Activated T-helper 17 cell treated with anti-CD3 and anti-CD28 coated beads, Interleukin-2, amount 50 U/mL, for 72 hours (primary cell): ENCODE data around the gene XG. TPM values are rescaled to one million over a fixed set of nuclear protein-coding genes. Genes with fewer than 3 reads are reported as not detected.
"Not testable (repeated sequence)": the region's sequence is repeated elsewhere in the genome, so short reads cannot be mapped to it uniquely, and the experiment has no call there.

ENCODE experiments used
- ATAC-seq: fragments of 150-1000 bp; cut with Tn5 transposase; replicated peaks from 2 replicates; pipeline ENCODE4 v1.10.0; 2021; ENCODE audit warnings: mild to moderate bottlenecking, moderate library complexity
- H3K27ac Mint-ChIP-seq: one replicate; pipeline ENCODE4 v1.8.0; 2022; ENCODE audit warnings: mixed read lengths
- H3K27me3 Mint-ChIP-seq: one replicate; pipeline ENCODE4 v1.8.0; 2022; ENCODE audit warnings: mixed read lengths
- H3K36me3 Mint-ChIP-seq: one replicate; pipeline ENCODE4 v1.8.0; 2022; ENCODE audit warnings: low read depth, mild to moderate bottlenecking, mixed read lengths
- H3K4me1 Mint-ChIP-seq: one replicate; pipeline ENCODE4 v1.8.0; 2022; ENCODE audit warnings: mixed read lengths
- H3K4me3 Mint-ChIP-seq: one replicate; pipeline ENCODE4 v1.8.0; 2022; ENCODE audit warnings: mild to moderate bottlenecking, mixed read lengths
- H3K9me3 Mint-ChIP-seq: one replicate; pipeline ENCODE4 v1.8.0; 2022; ENCODE audit warnings: mixed read lengths
- total RNA-seq, 2 donors: library from RNA; stranded (reverse); gene quantifications; one replicate each; pipeline ENCODE4 v1.2.3, GENCODE V29; 2022

The XG gene
- total RNA-seq, 2 donors from 2014 or later, result 0.34 TPM; not detected in 1

DNA sequence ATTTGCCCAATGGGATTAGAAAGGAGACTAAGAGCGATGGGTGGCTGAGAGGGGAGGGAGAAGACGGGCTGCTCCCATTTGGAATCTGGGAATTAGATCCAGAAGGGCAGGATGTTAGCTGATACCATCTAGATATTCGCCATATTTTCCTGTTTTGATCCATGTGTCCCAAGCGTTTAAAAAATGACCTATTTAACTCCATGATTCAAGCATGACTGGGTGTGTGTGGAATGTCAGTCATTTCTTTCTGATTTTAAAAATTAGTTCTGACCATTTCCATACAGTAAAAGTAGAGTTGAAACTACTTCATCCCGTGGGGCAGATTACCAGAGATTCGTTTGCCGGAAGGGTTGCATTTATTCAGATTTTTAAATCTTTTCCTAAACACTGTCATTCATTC, 601 bp downstream of the XG start:
- not testable (repeated sequence) for H3K36me3 Mint-ChIP-seq, H3K9me3 Mint-ChIP-seq, H3K4me1 Mint-ChIP-seq, H3K4me3 Mint-ChIP-seq, H3K27me3 Mint-ChIP-seq, ATAC-seq, H3K27ac Mint-ChIP-seq

- not testable (repeated sequence) for H3K4me3 Mint-ChIP-seq, ATAC-seq, H3K27ac Mint-ChIP-seq, H3K36me3 Mint-ChIP-seq, H3K9me3 Mint-ChIP-seq, H3K4me1 Mint-ChIP-seq
- peaks cover 14% of the 10 kb centered on the region for H3K27me3 Mint-ChIP-seq
Measured at GRCh38 chrX:2755163-2755715, 3.4 kb downstream of the XG start.

GRCh38 chrX:2756548-2756947, 4.7 kb downstream of the XG start:
- H3K4me1 Mint-ChIP-seq, result no peaks in the 10 kb centered on the region
- no peak for ATAC-seq

DNA sequence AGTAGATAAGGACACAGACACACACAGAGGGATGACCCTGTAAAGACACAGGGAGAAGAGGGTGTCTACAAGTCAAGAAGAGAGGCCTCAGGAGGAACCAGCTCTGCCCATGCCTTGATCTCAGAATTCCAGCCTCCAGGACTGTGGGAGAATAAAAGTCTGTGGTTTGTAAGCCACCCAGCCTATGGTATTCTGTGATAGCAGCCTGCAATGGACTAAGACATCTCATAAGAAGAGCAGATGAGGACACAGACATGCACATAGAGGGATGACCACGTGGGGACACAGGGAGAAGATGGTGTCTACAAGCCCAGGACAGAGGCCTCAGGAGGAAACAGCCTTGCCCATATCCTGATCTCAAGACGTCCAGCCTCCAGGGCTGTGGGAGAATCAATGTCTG, 9.4 kb downstream of the XG start:
- Mint-ChIP-seq H3K27ac (no peak overlapping the region), H3K4me1 (no peaks in the 10 kb centered on the region), H3K4me3 (no peak overlapping the region), H3K9me3 (no peaks in the 10 kb centered on the region), H3K36me3 (no peaks in the 10 kb centered on the region), H3K27me3 (peaks cover 14% of the 10 kb centered on the region)
- no peak for ATAC-seq

More at GRCh38 chrX:2756548-2756947, 4.7 kb downstream of the XG start:
- Mint-ChIP-seq H3K9me3 (no peaks in the 10 kb centered on the region), H3K27me3 (peaks cover 14% of the 10 kb centered on the region), H3K27ac (no peak overlapping the region), H3K36me3 (no peaks in the 10 kb centered on the region), H3K4me3 (no peak overlapping the region)

DNA sequence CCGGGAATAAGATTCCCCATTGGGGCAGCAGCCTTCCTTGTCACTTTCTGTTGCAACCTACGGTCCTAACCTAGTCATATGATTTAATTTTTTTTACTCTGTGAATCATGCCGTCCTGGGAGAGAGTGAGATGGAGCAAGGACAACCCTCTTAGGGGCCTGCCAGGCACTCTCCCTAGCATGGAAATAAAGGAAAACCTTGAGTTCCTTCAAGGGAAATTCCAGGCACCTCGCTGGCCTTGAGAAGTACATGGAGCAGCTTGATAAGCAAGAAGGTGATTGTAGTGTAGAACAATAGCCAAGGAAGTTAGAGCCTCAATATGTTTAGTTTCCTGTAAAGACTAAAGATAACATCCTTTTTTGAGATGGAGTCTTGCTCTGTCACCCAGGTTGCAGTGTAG, 10.8 kb downstream of the XG start:
- not testable (repeated sequence) for H3K9me3 Mint-ChIP-seq, ATAC-seq, H3K27me3 Mint-ChIP-seq, H3K27ac Mint-ChIP-seq, H3K4me1 Mint-ChIP-seq, H3K36me3 Mint-ChIP-seq, H3K4me3 Mint-ChIP-seq

- H3K4me1 Mint-ChIP-seq, H3K9me3 Mint-ChIP-seq, H3K36me3 Mint-ChIP-seq, H3K27ac Mint-ChIP-seq, ATAC-seq, H3K4me3 Mint-ChIP-seq: not testable (repeated sequence)
- H3K27me3 Mint-ChIP-seq, result peaks cover 12% of the 10 kb centered on the region
Measured at GRCh38 chrX:2764766-2765548, 13.1 kb downstream of the XG start.

DNA sequence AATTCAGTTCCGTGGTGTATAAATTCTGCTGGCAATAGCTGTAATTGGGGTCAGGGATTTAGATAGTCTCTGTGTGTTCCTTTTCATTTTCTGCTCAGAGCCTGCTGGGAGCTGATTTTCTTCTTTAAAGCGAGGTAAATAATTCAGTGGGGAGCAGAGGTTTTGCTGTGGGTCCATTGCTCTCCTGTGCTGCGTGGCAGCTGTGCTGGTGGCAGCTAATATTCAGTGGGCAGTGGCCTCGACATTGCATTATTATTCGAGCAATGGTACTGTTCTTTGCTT, 13.7 kb downstream of the XG start:
- Mint-ChIP-seq H3K27me3 (peaks cover 16% of the 10 kb centered on the region), H3K4me3 (no peak overlapping the region), H3K27ac (no peak overlapping the region), H3K36me3 (no peaks in the 10 kb centered on the region), H3K9me3 (peaks cover 3% of the 10 kb centered on the region), H3K4me1 (no peaks in the 10 kb centered on the region)
- no peak for ATAC-seq

DNA sequence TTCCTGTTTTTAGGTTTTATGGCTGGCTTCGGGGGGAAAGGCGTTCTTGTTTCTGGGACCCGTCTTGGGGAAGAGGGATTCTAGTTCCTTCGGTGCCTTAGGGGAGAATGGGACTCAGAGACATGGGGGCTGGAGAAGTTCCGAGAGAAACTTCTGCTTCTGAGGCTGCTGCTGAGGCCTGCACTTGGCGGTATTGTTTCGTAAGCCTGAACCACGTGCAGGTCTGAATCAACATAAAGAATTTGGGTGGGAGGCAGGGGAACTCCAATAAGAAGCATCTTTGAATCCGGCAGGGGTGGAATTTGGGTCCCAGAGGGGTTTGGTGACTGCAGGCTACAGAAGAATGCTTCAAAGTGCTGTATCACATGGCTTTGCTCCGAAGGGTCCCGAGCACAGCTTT, 15.1 kb downstream of the XG start:
- ATAC-seq, result no peak
- no peak overlapping the region for H3K27ac Mint-ChIP-seq
- H3K4me1 Mint-ChIP-seq, result no peaks in the 10 kb centered on the region
- peaks cover 7% of the 10 kb centered on the region for H3K9me3 Mint-ChIP-seq
- H3K4me3 Mint-ChIP-seq, result no peak overlapping the region
- peaks cover 26% of the 10 kb centered on the region for H3K27me3 Mint-ChIP-seq
- H3K36me3 Mint-ChIP-seq, result no peaks in the 10 kb centered on the region

- ATAC-seq, result no peak
- peaks cover 26% of the 10 kb centered on the region for H3K27me3 Mint-ChIP-seq
- H3K4me3 Mint-ChIP-seq, result no peak overlapping the region
- H3K27ac Mint-ChIP-seq, result no peak overlapping the region
- peaks cover 7% of the 10 kb centered on the region for H3K9me3 Mint-ChIP-seq
- H3K36me3 Mint-ChIP-seq, result no peaks in the 10 kb centered on the region
- H3K4me1 Mint-ChIP-seq, result no peaks in the 10 kb centered on the region
Measured at GRCh38 chrX:2767631-2768455, 16.0 kb downstream of the XG start.

DNA sequence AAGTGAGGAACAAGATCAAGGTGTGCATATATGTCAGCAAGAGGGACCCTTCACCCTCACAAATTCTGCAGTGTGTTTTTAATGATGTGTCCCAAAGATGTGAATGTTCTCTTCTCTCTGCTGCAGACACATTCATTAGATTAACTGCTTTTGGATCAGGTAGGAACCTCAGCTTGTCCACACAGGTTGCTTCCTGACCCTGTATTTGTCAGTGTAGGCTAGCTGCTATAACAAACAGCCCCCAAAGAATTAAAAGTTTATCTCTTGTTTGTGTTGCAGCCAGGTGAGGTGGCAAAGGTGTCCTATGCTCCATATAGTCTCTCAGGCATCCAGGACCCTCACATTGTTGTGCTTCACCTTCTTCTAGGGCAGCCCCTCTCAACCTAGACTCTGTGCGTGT, 17.8 kb downstream of the XG start:
- peaks cover 31% of the 10 kb centered on the region for H3K27me3 Mint-ChIP-seq
- no peak overlapping the region for H3K27ac Mint-ChIP-seq
- peaks cover 13% of the 10 kb centered on the region for H3K9me3 Mint-ChIP-seq
- ATAC-seq, result no peak
- no peak overlapping the region for H3K4me3 Mint-ChIP-seq
- H3K36me3 Mint-ChIP-seq, result no peaks in the 10 kb centered on the region
- H3K4me1 Mint-ChIP-seq, result no peaks in the 10 kb centered on the region

- not testable (repeated sequence) for H3K36me3 Mint-ChIP-seq, H3K4me1 Mint-ChIP-seq, ATAC-seq, H3K27ac Mint-ChIP-seq, H3K4me3 Mint-ChIP-seq
- Mint-ChIP-seq H3K9me3 (peaks cover 13% of the 10 kb centered on the region), H3K27me3 (peaks cover 33% of the 10 kb centered on the region)
Measured at GRCh38 chrX:2773166-2774055, 21.6 kb downstream of the XG start.

DNA sequence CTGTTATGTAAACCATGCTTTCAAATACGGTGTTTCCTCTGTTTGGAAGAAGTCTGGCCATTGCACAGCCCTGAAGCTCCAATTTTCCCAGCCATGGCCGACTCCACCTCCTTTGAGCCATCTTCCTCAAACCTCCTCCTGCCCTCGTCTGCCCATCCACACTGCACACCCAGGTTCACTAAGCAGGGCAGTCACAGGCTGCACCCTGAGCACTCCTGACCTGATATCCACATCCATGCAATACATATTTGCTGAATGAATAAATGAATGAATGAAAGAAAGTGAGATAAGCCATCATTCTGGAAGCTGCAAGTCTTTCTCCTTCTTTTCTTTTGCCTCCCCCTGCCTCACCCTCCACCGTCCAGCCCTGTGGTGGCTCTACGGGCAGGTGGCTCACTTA, 22.2 kb downstream of the XG start:
- ATAC-seq, result no peak

GRCh38 chrX:2774776-2775175, 22.9 kb downstream of the XG start:
- H3K4me3 Mint-ChIP-seq, result no peak overlapping the region
- no peaks in the 10 kb centered on the region for H3K4me1 Mint-ChIP-seq
- no peaks in the 10 kb centered on the region for H3K36me3 Mint-ChIP-seq
- H3K9me3 Mint-ChIP-seq, result peaks cover 10% of the 10 kb centered on the region
- ATAC-seq, result no peak
- H3K27me3 Mint-ChIP-seq, result peaks cover 25% of the 10 kb centered on the region
- H3K27ac Mint-ChIP-seq, result no peak overlapping the region

More for the DNA sequence above, 22.2 kb downstream of the XG start:
- peaks cover 32% of the 10 kb centered on the region for H3K27me3 Mint-ChIP-seq
- no peaks in the 10 kb centered on the region for H3K36me3 Mint-ChIP-seq
- no peak overlapping the region for H3K27ac Mint-ChIP-seq
- no peak overlapping the region for H3K4me3 Mint-ChIP-seq
- peaks cover 13% of the 10 kb centered on the region for H3K9me3 Mint-ChIP-seq
- no peaks in the 10 kb centered on the region for H3K4me1 Mint-ChIP-seq

DNA sequence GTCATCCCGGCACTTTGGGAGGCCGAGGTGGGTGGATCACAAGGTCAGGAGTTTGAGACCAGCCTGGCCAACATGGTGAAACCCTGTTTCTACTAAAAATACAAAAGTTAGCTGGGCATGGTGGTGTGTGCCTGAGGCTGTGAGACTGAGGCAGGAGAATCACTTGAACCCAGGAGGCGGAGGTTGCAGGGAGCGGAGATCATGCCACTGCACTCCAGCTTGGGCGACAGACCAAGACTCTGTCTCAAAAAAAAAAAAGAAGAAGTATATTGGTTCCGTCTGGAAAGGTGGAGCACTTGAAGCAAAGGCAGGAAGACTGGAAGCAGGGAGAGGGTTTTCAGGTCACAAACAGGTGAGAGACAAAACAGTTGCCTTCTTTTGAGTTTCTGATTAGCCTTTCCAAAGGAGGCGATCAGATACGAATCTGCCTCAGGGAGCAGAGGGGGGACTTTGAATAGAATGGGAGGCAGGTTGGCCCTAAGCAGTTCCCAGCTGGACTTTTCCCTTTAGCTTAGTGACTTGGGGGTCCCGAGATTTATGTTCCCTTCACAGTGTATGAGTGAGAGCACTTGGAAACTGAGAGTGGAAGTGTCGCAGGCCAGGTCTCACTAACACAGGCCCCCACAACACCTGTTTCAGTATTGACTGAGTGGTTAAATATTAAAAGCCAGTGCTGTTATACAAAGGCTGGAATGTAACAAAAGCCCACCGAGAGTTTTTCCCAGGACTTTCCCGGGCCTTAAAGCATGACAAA, 28.8 kb downstream of the XG start:
- H3K4me1 Mint-ChIP-seq, H3K36me3 Mint-ChIP-seq, H3K27me3 Mint-ChIP-seq, H3K9me3 Mint-ChIP-seq, ATAC-seq, H3K27ac Mint-ChIP-seq, H3K4me3 Mint-ChIP-seq: not testable (repeated sequence)
